OCI-LY7 (cell line): Measurements from ENCODE around the gene HEPN1.

Experiments
- CTCF ChIP-seq: fragments of 200-600 bp; sonication (generic); conservative IDR thresholded peaks from 2 replicates; pipeline ENCODE4 v1.5.1; 2014; ENCODE audit warnings: mild to moderate bottlenecking, antibody characterized with exemption, low read length, moderate library complexity, mixed read lengths
- EZH2phosphoT487 ChIP-seq: fragments of 200-600 bp; sonication (generic); IDR thresholded peaks from 2 replicates; pipeline ENCODE4 v1.6.1; 2018; ENCODE audit warnings: low read depth, borderline replicate concordance, mild to moderate bottlenecking, mixed run types, antibody characterized with exemption, low read length, moderate library complexity, mixed read lengths

GRCh38 chr11:124917115-124917637 lies 1.9 kb upstream of the HEPN1 start:
- no peak for TF ChIP-seq CTCF
- TF ChIP-seq EZH2phosphoT487 = no peak
